H1 (cell line): ENCODE results near the gene MRPL54. TPM values are rescaled to one million over a fixed set of nuclear protein-coding genes. Genes with fewer than 3 reads are reported as not detected.

Source experiments
- BRCA1 ChIP-seq: IDR thresholded peaks from 2 replicates; pipeline ENCODE4 v1.6.1; 2012; ENCODE audit warnings: low read depth, low read length, improper control_type of control experiment
- CEBPB ChIP-seq: IDR thresholded peaks from 2 replicates; pipeline ENCODE4 v1.6.1; 2012; ENCODE audit warnings: low read depth, low read length
- CREB1 ChIP-seq: IDR thresholded peaks from 2 replicates; pipeline ENCODE4 v1.6.1; 2012; ENCODE audit warnings: inconsistent platforms
- CTBP2 ChIP-seq: IDR thresholded peaks from 2 replicates; pipeline ENCODE4 v1.7.0; 2011; ENCODE audit warnings: borderline replicate concordance, mild to moderate bottlenecking, moderate library complexity, mixed read lengths, low read length; ENCODE audit not compliant: insufficient read depth, insufficient read length
- EGR1 ChIP-seq: IDR thresholded peaks from 2 replicates; pipeline ENCODE4 v1.6.1; 2011; ENCODE audit warnings: low read depth, low read length, borderline replicate concordance
- EP300 ChIP-seq, 2 experiments: IDR thresholded peaks; 1 replicate in 1 of 2; 2 replicates in 1 of 2; pipeline ENCODE4 v1.6.1; 2011 to 2012; ENCODE audit warnings: low read depth in 2 of 2, low read length in 2 of 2, mild to moderate bottlenecking in 2 of 2, borderline replicate concordance in 1 of 2, inconsistent platforms in 1 of 2, moderate library complexity in 1 of 2
- FOSL1 ChIP-seq: IDR thresholded peaks from 2 replicates; pipeline ENCODE4 v1.6.1; 2011; ENCODE audit warnings: mild to moderate bottlenecking, low read depth, low read length, moderate library complexity; ENCODE audit not compliant: insufficient read depth
- GTF2F1 ChIP-seq: IDR thresholded peaks from 2 replicates; pipeline ENCODE4 v1.6.1; 2012; ENCODE audit warnings: low read depth, low read length, improper control_type of control experiment, borderline replicate concordance
- JUND ChIP-seq: IDR thresholded peaks from 2 replicates; pipeline ENCODE4 v1.6.1; 2011; ENCODE audit warnings: mild to moderate bottlenecking, improper control_type of control experiment, low read length
- NANOG ChIP-seq: IDR thresholded peaks from 2 replicates; pipeline ENCODE4 v1.6.1; 2011; ENCODE audit warnings: low read length, low read depth, mild to moderate bottlenecking, inconsistent platforms; ENCODE audit not compliant: insufficient read depth, poor library complexity, severe bottlenecking
- POU5F1 ChIP-seq: IDR thresholded peaks from 2 replicates; pipeline ENCODE4 v1.6.1; 2011; ENCODE audit warnings: low read depth, mild to moderate bottlenecking, low read length, moderate library complexity
- RAD21 ChIP-seq, 2 experiments: IDR thresholded peaks in 1 of 2; conservative IDR thresholded peaks in 1 of 2; 2 replicates each; pipeline ENCODE4 v1.6.1; 2011; ENCODE audit warnings: low read depth in 2 of 2, low read length in 2 of 2, improper control_type of control experiment in 1 of 2, inconsistent platforms in 1 of 2, mild to moderate bottlenecking in 1 of 2, moderate library complexity in 1 of 2
- SAP30 ChIP-seq: fragments of 300-600 bp; sonication (generic); IDR thresholded peaks from 2 replicates; pipeline ENCODE4 v1.7.1; 2012; ENCODE audit warnings: low read length, moderate library complexity, mild to moderate bottlenecking, inconsistent platforms; ENCODE audit not compliant: insufficient read depth, insufficient replicate concordance
- SIRT6 ChIP-seq: IDR thresholded peaks from one replicate; pipeline ENCODE4 v1.7.1; 2012; ENCODE audit warnings: low read length, inconsistent platforms
- TAF1 ChIP-seq: IDR thresholded peaks from 2 replicates; pipeline ENCODE4 v1.6.1; 2011; ENCODE audit warnings: mild to moderate bottlenecking, low read depth, low read length
- TBP ChIP-seq: IDR thresholded peaks from 2 replicates; pipeline ENCODE4 v1.6.1; 2011; ENCODE audit warnings: low read depth, low read length, improper control_type of control experiment
- TCF12 ChIP-seq: IDR thresholded peaks from 2 replicates; pipeline ENCODE4 v1.6.1; 2011; ENCODE audit warnings: low read depth, mild to moderate bottlenecking, low read length
- YY1 ChIP-seq: IDR thresholded peaks from 2 replicates; pipeline ENCODE4 v1.6.1; 2011; ENCODE audit warnings: low read depth, mild to moderate bottlenecking, low read length
- ZNF274 ChIP-seq: IDR thresholded peaks from 2 replicates; pipeline ENCODE4 v1.7.0; 2012; ENCODE audit warnings: low read length, borderline replicate concordance; ENCODE audit errors: extremely low read depth
- polyA plus RNA-seq, 7 experiments: library from polyadenylated mRNA; depleted of rRNA in 3 of 7; stranded (reverse) in 5 of 7; unstranded in 2 of 7; fragments of >200 nt in 5 of 7; fragments of 200-250 nt in 2 of 7; gene quantifications; 1 replicate in 5 of 7; 2 replicates in 1 of 7; 4 replicates in 1 of 7; pipeline versions ENCODE4 v1.2.1 to v1.2.3, GENCODE V29; 2011 to 2013; ENCODE audit warnings: missing spikeins in 2 of 7, mixed read lengths in 2 of 7
- total RNA-seq: library from RNA; stranded (reverse); fragmentation: NEBNext Ultra II Directional; extraction: Animal tissue kit (Norgen Biotek cat#: 25700); gene quantifications from 2 replicates; pipeline ENCODE4 v1.2.1, GENCODE V29; 2021
- TF ChIP-seq, protein P1 (sequence below): IDR thresholded peaks from 2 replicates; pipeline ENCODE4 v1.6.1; 2012; ENCODE audit warnings: low read length, inconsistent platforms
- TF ChIP-seq, protein P2 (sequence below): IDR thresholded peaks from 2 replicates; pipeline ENCODE4 v1.6.1; 2012; ENCODE audit warnings: inconsistent platforms

MRPL54 gene
- total and polyA plus RNA-seq, 2 of the 8 experiments (the other 6 are each of a cell fraction or from before 2014, with no cell fraction given) = 63.8 to 72.8 TPM

DNA sequence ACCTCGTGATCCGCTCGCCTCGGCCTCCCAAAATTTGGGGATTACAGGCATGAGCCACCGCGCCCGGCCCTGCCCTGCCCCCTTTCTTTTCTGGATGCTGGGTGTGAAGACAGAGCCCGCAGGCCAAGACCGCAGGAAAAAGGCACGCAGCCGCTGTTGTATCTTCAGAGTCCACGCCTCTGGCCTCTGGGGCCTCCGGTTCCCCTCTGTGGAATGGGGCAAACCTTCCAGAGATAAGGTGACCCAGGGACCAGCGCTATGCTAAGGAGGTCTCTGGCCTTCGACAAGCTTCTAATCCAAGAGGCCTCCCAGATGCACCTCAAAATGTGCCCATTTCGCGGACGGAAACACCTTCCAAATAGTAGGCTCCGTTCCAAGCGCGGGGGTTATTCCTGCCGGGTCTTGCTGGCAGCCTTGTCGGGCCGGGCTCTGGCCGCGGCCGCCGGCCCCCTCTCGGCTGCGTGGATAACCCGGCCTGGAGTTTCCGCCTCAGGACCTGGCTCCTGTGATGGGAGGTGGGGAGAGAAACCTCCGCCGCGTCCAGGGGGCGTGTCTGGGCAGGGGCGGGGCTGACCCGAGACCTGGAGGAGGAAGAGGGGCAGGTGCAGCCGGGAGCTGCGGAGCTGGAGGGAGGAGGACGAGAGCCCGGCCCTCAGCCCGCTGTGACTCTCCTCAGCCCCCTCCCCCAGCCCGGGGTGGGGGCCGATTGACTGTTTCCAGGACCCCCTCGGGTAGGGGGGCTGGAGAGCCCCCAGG is 41.2 kb upstream of the MRPL54 start (continued):
- TF ChIP-seq FOSL1 (no peak), TAF1 (peak; percentile 51), EGR1 (peak; percentile 97), RAD21 (IDR thresholded peaks at IDR 0.05 in 1 of 2, conservative IDR thresholded peaks at IDR 0.05 in 1 of 2; ENCODE audit: low read depth in 2 of 2, low read length in 2 of 2) (peak in 1 of 2 experiments; percentile 24; a peak in 1 of 4 replicates), SIRT6 (no peak), YY1 (peak; percentile 90), SAP30 (no peak), JUND (peak; percentile 74), EP300 (IDR thresholded peaks at IDR 0.05; ENCODE audit: borderline replicate concordance in 1 of 2, low read depth in 2 of 2, low read length in 2 of 2) (peak in 1 of 2 experiments; percentile 94; a peak in 2 of 3 replicates), CTBP2 (no peak), CREB1 (peak; percentile 81), BRCA1 (no peak), TCF12 (peak; percentile 70), TBP (peak; percentile 56; the same call in 1 of the 2 replicates), CEBPB (no peak), POU5F1 (0 out of 2 replicates have a peak, but pooled peaks have one; percentile 23), GTF2F1 (no peak), ZNF274 (no peak), NANOG (no peak)
- TF ChIP-seq, protein P1, sequence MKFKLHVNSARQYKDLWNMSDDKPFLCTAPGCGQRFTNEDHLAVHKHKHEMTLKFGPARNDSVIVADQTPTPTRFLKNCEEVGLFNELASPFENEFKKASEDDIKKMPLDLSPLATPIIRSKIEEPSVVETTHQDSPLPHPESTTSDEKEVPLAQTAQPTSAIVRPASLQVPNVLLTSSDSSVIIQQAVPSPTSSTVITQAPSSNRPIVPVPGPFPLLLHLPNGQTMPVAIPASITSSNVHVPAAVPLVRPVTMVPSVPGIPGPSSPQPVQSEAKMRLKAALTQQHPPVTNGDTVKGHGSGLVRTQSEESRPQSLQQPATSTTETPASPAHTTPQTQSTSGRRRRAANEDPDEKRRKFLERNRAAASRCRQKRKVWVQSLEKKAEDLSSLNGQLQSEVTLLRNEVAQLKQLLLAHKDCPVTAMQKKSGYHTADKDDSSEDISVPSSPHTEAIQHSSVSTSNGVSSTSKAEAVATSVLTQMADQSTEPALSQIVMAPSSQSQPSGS = peak; percentile 72; the same call in 1 of the 2 replicates
- TF ChIP-seq, protein P2, sequence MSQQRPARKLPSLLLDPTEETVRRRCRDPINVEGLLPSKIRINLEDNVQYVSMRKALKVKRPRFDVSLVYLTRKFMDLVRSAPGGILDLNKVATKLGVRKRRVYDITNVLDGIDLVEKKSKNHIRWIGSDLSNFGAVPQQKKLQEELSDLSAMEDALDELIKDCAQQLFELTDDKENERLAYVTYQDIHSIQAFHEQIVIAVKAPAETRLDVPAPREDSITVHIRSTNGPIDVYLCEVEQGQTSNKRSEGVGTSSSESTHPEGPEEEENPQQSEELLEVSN = no peak
